Middle frontal gyrus (tissue), 1 donor: Measurements from ENCODE around the gene RBBP7.

ENCODE experiments used
- DNase-seq: peaks from one replicate; pipeline ENCODE4 v3.0.0-alpha.2; 2015; ENCODE audit warnings: low spot score; ENCODE audit errors: extremely low spot score

The RBBP7 gene

GRCh38 chrX:16870095-16870861 lies at the start of gene RBBP7:
Gene RBBP7 (minus strand): TSS chrX:16870362. CDS start chrX:16870053, 309 bp downstream.
- DNase-seq = peak; percentile 68

- no peak for DNase-seq
Measured at GRCh38 chrX:16918979-16919378, 48.8 kb upstream of the RBBP7 start.

- no peak for DNase-seq
Measured at GRCh38 chrX:16917120-16917519, 47.0 kb upstream of the RBBP7 start.

GRCh38 chrX:16916561-16916960 lies 46.4 kb upstream of the RBBP7 start:
- DNase-seq = no peak

- DNase-seq = no peak
Measured at GRCh38 chrX:16914058-16914457, 43.9 kb upstream of the RBBP7 start.

GRCh38 chrX:16910376-16910775 lies 40.2 kb upstream of the RBBP7 start:
- DNase-seq = no peak

GRCh38 chrX:16903274-16904022 lies 33.3 kb upstream of the RBBP7 start:
- DNase-seq = no peak

- DNase-seq = no peak
Measured at GRCh38 chrX:16897445-16897844, 27.3 kb upstream of the RBBP7 start.

- peak; percentile 66 for DNase-seq
Measured at GRCh38 chrX:16892504-16893362, 22.6 kb upstream of the RBBP7 start.

GRCh38 chrX:16885628-16886027 lies 15.5 kb upstream of the RBBP7 start:
- DNase-seq = no peak

GRCh38 chrX:16883487-16883804 lies 13.3 kb upstream of the RBBP7 start:
- DNase-seq = no peak

- DNase-seq = peak; percentile 24
Measured at GRCh38 chrX:16882702-16883486, 12.7 kb upstream of the RBBP7 start.

GRCh38 chrX:16882169-16882568 lies 12.0 kb upstream of the RBBP7 start:
- no peak for DNase-seq

GRCh38 chrX:16876696-16877095 lies 6.5 kb upstream of the RBBP7 start:
- DNase-seq = no peak

- DNase-seq = no peak
Measured at GRCh38 chrX:16874458-16875095, 4.4 kb upstream of the RBBP7 start.

GRCh38 chrX:16873106-16873505 lies 2.9 kb upstream of the RBBP7 start:
- no peak for DNase-seq

- peak; percentile 16 for DNase-seq
Measured at GRCh38 chrX:16870862-16871815, 977 bp upstream of the RBBP7 start.

GRCh38 chrX:16869393-16870094 lies 618 bp downstream of the RBBP7 start:
- no peak for DNase-seq

- no peak for DNase-seq
Measured at GRCh38 chrX:16868920-16869319, 1.2 kb downstream of the RBBP7 start.
